ENCODE measurements around the gene GPX3. TPM values are rescaled to one million over a fixed set of nuclear protein-coding genes. Genes with fewer than 3 reads are reported as not detected.

The GPX3 gene
- total RNA-seq, 1 donor from 2014 or later = 5.3 TPM

DNA sequence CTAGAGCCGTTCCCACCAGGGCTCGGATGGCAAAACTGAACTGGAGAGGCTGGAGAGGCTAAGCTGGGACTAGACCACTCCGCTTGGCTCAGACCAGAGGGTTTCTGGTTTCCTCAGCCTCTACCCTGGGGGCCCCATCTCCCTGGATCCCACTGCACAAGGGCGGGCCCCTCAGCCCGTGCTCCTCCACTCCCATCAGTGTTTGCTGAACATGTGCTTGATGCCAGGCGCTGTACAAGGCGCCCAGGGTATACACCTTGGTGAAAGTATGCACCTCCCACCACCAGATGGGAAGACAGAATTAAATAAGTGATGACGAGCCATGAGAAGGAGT lies 18.0 kb downstream of the GPX3 start:
- TF ChIP-seq, protein P1, sequence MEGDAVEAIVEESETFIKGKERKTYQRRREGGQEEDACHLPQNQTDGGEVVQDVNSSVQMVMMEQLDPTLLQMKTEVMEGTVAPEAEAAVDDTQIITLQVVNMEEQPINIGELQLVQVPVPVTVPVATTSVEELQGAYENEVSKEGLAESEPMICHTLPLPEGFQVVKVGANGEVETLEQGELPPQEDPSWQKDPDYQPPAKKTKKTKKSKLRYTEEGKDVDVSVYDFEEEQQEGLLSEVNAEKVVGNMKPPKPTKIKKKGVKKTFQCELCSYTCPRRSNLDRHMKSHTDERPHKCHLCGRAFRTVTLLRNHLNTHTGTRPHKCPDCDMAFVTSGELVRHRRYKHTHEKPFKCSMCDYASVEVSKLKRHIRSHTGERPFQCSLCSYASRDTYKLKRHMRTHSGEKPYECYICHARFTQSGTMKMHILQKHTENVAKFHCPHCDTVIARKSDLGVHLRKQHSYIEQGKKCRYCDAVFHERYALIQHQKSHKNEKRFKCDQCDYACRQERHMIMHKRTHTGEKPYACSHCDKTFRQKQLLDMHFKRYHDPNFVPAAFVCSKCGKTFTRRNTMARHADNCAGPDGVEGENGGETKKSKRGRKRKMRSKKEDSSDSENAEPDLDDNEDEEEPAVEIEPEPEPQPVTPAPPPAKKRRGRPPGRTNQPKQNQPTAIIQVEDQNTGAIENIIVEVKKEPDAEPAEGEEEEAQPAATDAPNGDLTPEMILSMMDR (IDR thresholded peaks at IDR 0.05) = no peak
- Mint-ChIP-seq H3K4me1 (ENCODE audit: low read depth) (peaks cover 27% of the 10 kb centered on the region), H3K4me3 (ENCODE audit: unreplicated experiment) (peak overlapping the region; percentile 39), H3K9me3 (ENCODE audit: low read depth) (no peaks in the 10 kb centered on the region), H3K27ac (ENCODE audit: unreplicated experiment) (peak overlapping the region; percentile 93), H3K27me3 (ENCODE audit: low read depth) (no peaks in the 10 kb centered on the region), H3K36me3 (ENCODE audit: low read depth) (peaks cover 42% of the 10 kb centered on the region)
- peak; percentile 56 for DNase-seq (ENCODE audit: low spot score)

DNA sequence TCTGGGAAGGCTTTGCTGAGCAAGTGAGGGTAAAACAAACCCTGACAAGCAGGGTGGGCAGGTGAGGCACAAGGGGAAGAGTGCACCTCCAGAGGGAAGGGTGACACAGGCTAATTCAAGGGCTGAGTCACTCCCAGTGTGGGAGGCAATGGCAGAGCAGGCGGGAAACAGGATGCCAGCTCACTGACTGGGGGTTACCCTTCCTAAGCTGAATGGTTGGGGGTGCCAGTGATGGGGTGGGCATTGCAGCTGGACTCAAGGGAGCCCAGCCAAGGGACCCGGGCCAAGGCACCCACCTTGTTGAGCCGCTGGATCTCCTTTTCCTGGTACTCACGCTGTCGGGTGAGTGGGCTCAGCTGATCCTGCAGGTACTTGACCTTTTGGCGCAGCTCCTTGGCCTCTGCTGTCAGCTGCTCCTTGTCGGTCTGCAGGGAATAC lies 18.4 kb downstream of the GPX3 start:
- Mint-ChIP-seq H3K27me3 (ENCODE audit: low read depth) (no peaks in the 10 kb centered on the region), H3K4me3 (ENCODE audit: unreplicated experiment) (peak overlapping the region; percentile 39), H3K36me3 (ENCODE audit: low read depth) (peaks cover 42% of the 10 kb centered on the region), H3K4me1 (ENCODE audit: low read depth) (peaks cover 27% of the 10 kb centered on the region), H3K9me3 (ENCODE audit: low read depth) (no peaks in the 10 kb centered on the region), H3K27ac (ENCODE audit: unreplicated experiment) (peak overlapping the region; percentile 93)
- TF ChIP-seq, protein P1 (IDR thresholded peaks at IDR 0.05) = no peak
- peak; percentile 58 for DNase-seq (ENCODE audit: low spot score)

DNA sequence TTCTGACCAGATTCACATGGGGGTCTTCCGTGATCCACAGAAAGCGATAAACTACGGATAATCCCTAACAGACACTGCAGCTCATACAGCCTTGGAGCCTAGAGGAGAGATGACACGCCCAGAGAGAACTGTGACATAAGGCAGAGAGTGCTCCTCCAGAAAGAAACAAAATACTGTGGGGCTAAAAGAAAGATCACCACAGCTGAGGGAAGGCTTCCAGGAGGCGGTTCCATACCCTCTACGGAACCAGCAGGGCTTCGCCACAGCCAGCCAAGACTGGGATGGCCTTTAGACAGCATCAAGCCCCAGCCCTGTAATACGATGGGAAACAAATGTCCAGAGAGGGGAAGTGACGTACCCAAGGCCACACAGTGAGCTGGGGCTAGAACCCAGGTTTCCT lies 19.3 kb downstream of the GPX3 start:
- no peak overlapping the region for H3K4me3 Mint-ChIP-seq (ENCODE audit: unreplicated experiment)
- TF ChIP-seq, protein P1 (IDR thresholded peaks at IDR 0.05) = no peak
- H3K27me3 Mint-ChIP-seq (ENCODE audit: low read depth) = no peaks in the 10 kb centered on the region
- H3K36me3 Mint-ChIP-seq (ENCODE audit: low read depth) = peaks cover 37% of the 10 kb centered on the region
- H3K4me1 Mint-ChIP-seq (ENCODE audit: low read depth) = peaks cover 27% of the 10 kb centered on the region
- no peak overlapping the region for H3K27ac Mint-ChIP-seq (ENCODE audit: unreplicated experiment)
- peak; percentile 48 for DNase-seq (ENCODE audit: low spot score)
- H3K9me3 Mint-ChIP-seq (ENCODE audit: low read depth) = no peaks in the 10 kb centered on the region

DNA sequence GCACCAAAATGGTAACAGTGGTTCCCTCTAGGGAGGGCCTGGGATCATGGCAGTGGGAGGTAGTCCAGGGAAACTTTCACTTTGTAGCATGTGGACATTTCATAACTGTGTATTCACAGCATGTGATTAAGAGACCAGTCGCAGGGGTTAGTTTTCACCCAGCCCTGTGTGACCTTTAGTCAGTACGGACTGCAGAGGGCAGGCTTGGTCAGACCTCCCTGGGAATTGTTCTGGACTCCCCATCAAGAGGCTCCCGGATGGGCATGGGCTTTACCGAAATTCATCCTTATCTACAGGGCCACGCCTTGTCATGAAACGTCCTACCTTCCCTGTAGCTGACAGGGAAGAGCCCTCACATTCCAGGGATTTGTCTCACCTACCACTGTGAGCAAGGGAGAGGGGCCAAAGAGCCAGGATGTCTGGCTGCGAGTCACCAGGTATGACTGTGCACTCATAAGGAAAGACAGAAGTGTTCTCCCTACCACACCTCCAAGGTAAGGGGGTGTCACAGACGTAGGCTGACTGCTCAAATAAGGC lies 19.9 kb downstream of the GPX3 start:
- no peaks in the 10 kb centered on the region for H3K9me3 Mint-ChIP-seq (ENCODE audit: low read depth)
- no peaks in the 10 kb centered on the region for H3K27me3 Mint-ChIP-seq (ENCODE audit: low read depth)
- H3K4me3 Mint-ChIP-seq (ENCODE audit: unreplicated experiment) = no peak overlapping the region
- TF ChIP-seq, protein P1 (IDR thresholded peaks at IDR 0.05) = no peak
- peaks cover 33% of the 10 kb centered on the region for H3K36me3 Mint-ChIP-seq (ENCODE audit: low read depth)
- no peak for DNase-seq (ENCODE audit: low spot score)
- H3K27ac Mint-ChIP-seq (ENCODE audit: unreplicated experiment) = no peak overlapping the region
- H3K4me1 Mint-ChIP-seq (ENCODE audit: low read depth) = peaks cover 27% of the 10 kb centered on the region

DNA sequence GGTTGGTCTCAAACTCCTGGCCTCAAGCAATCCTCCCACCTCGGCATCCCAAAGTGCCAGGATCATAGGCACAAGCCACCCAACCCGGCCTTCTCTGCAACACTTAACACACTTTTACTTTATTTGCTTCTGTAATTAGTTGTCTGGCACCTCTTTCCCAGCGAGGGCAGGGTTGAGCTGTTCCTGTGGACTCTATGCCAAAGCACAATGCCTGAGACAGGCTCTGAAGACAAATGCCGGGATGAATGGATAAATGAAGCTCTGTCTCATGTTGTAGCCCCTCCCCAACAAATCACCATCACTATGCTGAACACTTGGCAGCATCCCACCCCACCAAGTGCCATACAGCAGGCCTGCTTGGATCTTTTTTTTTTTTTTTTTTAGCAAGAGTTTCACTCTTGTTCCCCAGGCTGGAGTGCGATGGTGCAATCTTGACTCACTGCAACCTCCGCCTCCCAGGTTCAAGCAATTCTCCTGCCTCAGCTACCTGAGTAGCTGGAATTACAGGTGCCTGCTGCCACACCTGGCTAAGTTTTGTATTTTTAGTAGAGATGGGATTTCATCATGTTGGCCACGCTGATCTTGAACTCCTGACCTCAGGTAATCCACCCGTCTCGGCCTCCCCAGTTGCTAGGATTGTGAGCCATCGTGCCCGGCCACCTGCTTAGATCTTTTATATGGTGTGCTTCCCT lies 21.3 kb downstream of the GPX3 start:
- TF ChIP-seq, protein P1 (IDR thresholded peaks at IDR 0.05) = no peak
- Mint-ChIP-seq H3K27me3 (ENCODE audit: low read depth) (no peaks in the 10 kb centered on the region), H3K4me3 (ENCODE audit: unreplicated experiment) (no peak overlapping the region), H3K27ac (ENCODE audit: unreplicated experiment) (no peak overlapping the region), H3K9me3 (ENCODE audit: low read depth) (no peaks in the 10 kb centered on the region), H3K36me3 (ENCODE audit: low read depth) (peaks cover 31% of the 10 kb centered on the region), H3K4me1 (ENCODE audit: low read depth) (peaks cover 27% of the 10 kb centered on the region)
- DNase-seq (ENCODE audit: low spot score) = peak; percentile 38
